Fibroblast of mammary gland (primary cell): ENCODE data around the gene BRD7.
A peak's percentile ranks its signal among the peaks of the same experiment; 100 is the strongest.
"Not testable (repeated sequence)": the region's sequence is repeated elsewhere in the genome, so short reads cannot be mapped to it uniquely, and the experiment has no call there.

Source experiments
- DNase-seq: peaks from one replicate; pipeline ENCODE4 v3.0.0-alpha.2; 2010; ENCODE audit warnings: low read depth
- H3K4me3 ChIP-seq: 2 replicates; pipeline ENCODE4 v1.5.1; 2011; ENCODE audit warnings: low read depth, mild to moderate bottlenecking, low read length, moderate library complexity; ENCODE audit not compliant: control insufficient read depth
- CTCF ChIP-seq: conservative IDR thresholded peaks from 2 replicates; pipeline ENCODE4 v1.5.1; 2011; ENCODE audit warnings: low read depth, low read length, inconsistent platforms; ENCODE audit not compliant: control insufficient read depth, insufficient read depth

Gene BRD7

GRCh38 chr16:50360033-50360778 is 8.6 kb downstream of the BRD7 start:
- TF ChIP-seq CTCF: no peak
- peak; percentile 95 for DNase-seq

GRCh38 chr16:50359626-50360025 is 9.2 kb downstream of the BRD7 start:
- no peak overlapping the region for H3K4me3 ChIP-seq
- no peak for TF ChIP-seq CTCF

More at GRCh38 chr16:50360033-50360778, 8.6 kb downstream of the BRD7 start:
- H3K4me3 ChIP-seq: no peak overlapping the region

GRCh38 chr16:50354629-50355456 is 13.9 kb downstream of the BRD7 start:
- no peak overlapping the region for H3K4me3 ChIP-seq
- DNase-seq: peak; percentile 35
- peak; percentile 65 for TF ChIP-seq CTCF

More at GRCh38 chr16:50359626-50360025, 9.2 kb downstream of the BRD7 start:
- DNase-seq: no peak

GRCh38 chr16:50354082-50354481 is 14.7 kb downstream of the BRD7 start:
- no peak for TF ChIP-seq CTCF
- DNase-seq: no peak
- H3K4me3 ChIP-seq: no peak overlapping the region

- no peak for TF ChIP-seq CTCF
- DNase-seq: no peak
- no peak overlapping the region for H3K4me3 ChIP-seq
Measured at GRCh38 chr16:50351952-50352351, 16.8 kb downstream of the BRD7 start.

- no peak for TF ChIP-seq CTCF
- DNase-seq: peak; percentile 24
- no peak overlapping the region for H3K4me3 ChIP-seq
Measured at GRCh38 chr16:50351116-50351515, 17.7 kb downstream of the BRD7 start.

GRCh38 chr16:50345210-50345609 is 23.6 kb downstream of the BRD7 start:
- not testable (repeated sequence) for DNase-seq, H3K4me3 ChIP-seq

GRCh38 chr16:50343566-50343965 is 25.2 kb downstream of the BRD7 start:
- DNase-seq, H3K4me3 ChIP-seq: not testable (repeated sequence)
